ENCODE data around the gene RPS6KA5.
A peak's percentile ranks its signal among the peaks of the same experiment; 100 is the strongest.

RPS6KA5 gene

GRCh38 chr14:90976101-90976500, 84.3 kb downstream of the RPS6KA5 start:
- TF ChIP-seq, protein P1, sequence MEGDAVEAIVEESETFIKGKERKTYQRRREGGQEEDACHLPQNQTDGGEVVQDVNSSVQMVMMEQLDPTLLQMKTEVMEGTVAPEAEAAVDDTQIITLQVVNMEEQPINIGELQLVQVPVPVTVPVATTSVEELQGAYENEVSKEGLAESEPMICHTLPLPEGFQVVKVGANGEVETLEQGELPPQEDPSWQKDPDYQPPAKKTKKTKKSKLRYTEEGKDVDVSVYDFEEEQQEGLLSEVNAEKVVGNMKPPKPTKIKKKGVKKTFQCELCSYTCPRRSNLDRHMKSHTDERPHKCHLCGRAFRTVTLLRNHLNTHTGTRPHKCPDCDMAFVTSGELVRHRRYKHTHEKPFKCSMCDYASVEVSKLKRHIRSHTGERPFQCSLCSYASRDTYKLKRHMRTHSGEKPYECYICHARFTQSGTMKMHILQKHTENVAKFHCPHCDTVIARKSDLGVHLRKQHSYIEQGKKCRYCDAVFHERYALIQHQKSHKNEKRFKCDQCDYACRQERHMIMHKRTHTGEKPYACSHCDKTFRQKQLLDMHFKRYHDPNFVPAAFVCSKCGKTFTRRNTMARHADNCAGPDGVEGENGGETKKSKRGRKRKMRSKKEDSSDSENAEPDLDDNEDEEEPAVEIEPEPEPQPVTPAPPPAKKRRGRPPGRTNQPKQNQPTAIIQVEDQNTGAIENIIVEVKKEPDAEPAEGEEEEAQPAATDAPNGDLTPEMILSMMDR (IDR thresholded peaks at IDR 0.05): no peak
- H3K27me3 ChIP-seq: no peaks in the 10 kb centered on the region
- no peaks in the 10 kb centered on the region for H3K4me1 ChIP-seq (ENCODE audit: control insufficient read depth in 1 of 2, insufficient read depth in 1 of 2, low read depth in 1 of 2, low read length in 1 of 2)
- no peaks in the 10 kb centered on the region for H3K9me3 ChIP-seq
- peaks cover 20% of the 10 kb centered on the region for H3K36me3 ChIP-seq
- H3K4me3 ChIP-seq (ENCODE audit: low read depth in 1 of 2, low read length in 1 of 2): no peak overlapping the region
- H3K27ac ChIP-seq: no peak overlapping the region

DNA sequence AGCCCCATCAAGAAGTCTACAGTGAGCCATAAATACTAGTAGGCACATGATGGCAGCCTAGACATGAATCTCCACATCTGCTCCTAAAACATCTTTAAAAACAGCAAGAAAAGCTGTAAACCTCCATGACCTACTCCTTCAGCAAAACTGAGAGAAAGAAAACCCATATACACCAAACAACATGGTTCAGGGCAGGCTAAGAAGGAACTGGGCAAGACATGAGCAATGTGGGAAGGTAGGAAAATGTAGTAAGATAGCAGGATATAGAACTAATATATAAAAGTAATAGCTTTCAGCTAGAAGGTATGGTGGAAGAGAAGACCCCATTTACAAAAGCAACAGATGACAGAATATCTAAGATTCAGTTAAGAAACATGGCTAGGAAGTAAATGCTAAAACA, 88.8 kb downstream of the RPS6KA5 start:
- no peaks in the 10 kb centered on the region for H3K27me3 ChIP-seq
- no peaks in the 10 kb centered on the region for H3K9me3 ChIP-seq
- H3K36me3 ChIP-seq: peaks cover 5% of the 10 kb centered on the region
- H3K4me1 ChIP-seq (ENCODE audit: control insufficient read depth in 1 of 2, insufficient read depth in 1 of 2, low read depth in 1 of 2, low read length in 1 of 2): peaks cover 28 to 33% of the 10 kb centered on the region in 2 experiments
- TF ChIP-seq, protein P1 (IDR thresholded peaks at IDR 0.05): no peak
- no peak overlapping the region for H3K27ac ChIP-seq
- no peak overlapping the region for H3K4me3 ChIP-seq (ENCODE audit: low read depth in 1 of 2, low read length in 1 of 2)

DNA sequence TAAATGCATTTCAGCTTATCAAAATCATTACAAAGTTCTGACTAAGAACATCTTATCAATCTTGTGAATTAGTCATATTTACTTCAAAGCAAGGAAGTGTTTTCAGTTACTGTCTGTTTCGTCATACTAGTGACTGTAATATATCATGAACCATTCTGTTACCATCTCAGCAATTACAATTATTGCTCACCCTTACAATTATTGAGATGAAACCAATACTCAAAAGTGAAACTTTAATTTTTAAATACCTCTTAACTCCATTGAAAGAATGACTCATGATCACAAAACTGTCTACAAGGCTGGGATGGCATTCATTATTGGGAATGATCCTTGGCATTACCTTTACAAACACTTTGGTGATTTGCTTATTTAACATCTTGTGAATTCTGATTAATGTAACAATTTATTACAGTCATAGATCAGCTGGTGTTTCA, 90.3 kb downstream of the RPS6KA5 start:
- no peak overlapping the region for H3K4me3 ChIP-seq (ENCODE audit: low read depth in 1 of 2, low read length in 1 of 2)
- peaks cover 28 to 33% of the 10 kb centered on the region in 2 experiments for H3K4me1 ChIP-seq (ENCODE audit: control insufficient read depth in 1 of 2, insufficient read depth in 1 of 2, low read depth in 1 of 2, low read length in 1 of 2)
- peak overlapping the region; percentile 42 for H3K27ac ChIP-seq

DNA sequence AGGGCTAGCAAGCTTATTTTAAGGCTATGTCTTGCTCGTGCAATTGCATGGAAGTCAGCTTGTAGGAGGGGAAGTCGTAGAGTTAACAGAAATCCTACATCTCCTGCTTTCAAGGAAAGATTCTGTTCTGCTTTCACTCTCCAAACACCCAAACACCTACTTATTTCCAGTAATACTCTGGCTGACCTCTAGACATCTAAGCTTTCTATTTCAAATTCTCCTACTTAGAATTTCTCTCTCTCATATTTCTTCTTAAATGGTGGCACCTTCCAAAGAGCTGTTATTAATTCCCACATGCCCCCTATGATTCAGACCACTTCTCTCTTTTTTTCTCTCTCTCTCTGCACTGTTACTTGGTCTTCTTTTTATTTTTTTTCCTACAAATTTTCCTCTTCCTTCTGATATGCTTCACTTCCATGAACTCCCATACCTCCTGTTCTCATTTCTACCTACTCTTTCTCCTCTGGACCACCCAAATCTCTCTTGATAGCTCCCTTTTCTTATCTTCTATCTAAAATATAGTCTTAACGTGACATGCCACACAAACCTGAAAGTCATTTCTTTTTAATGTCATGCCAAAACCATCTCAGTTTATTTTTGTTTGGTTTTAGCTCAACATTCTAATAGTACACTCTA, 90.8 kb downstream of the RPS6KA5 start:
- no peaks in the 10 kb centered on the region for H3K27me3 ChIP-seq
- no peaks in the 10 kb centered on the region for H3K36me3 ChIP-seq
- no peaks in the 10 kb centered on the region for H3K9me3 ChIP-seq
- H3K4me3 ChIP-seq (ENCODE audit: low read depth in 1 of 2, low read length in 1 of 2): no peak overlapping the region
- H3K27ac ChIP-seq: peak overlapping the region; percentile 42
- peaks cover 28 to 33% of the 10 kb centered on the region in 2 experiments for H3K4me1 ChIP-seq (ENCODE audit: control insufficient read depth in 1 of 2, insufficient read depth in 1 of 2, low read depth in 1 of 2, low read length in 1 of 2)
- TF ChIP-seq, protein P1 (IDR thresholded peaks at IDR 0.05): no peak

More for the DNA sequence above, 90.3 kb downstream of the RPS6KA5 start:
- Histone ChIP-seq H3K27me3 (no peaks in the 10 kb centered on the region), H3K36me3 (no peaks in the 10 kb centered on the region), H3K9me3 (no peaks in the 10 kb centered on the region)
- TF ChIP-seq, protein P1 (IDR thresholded peaks at IDR 0.05): no peak

DNA sequence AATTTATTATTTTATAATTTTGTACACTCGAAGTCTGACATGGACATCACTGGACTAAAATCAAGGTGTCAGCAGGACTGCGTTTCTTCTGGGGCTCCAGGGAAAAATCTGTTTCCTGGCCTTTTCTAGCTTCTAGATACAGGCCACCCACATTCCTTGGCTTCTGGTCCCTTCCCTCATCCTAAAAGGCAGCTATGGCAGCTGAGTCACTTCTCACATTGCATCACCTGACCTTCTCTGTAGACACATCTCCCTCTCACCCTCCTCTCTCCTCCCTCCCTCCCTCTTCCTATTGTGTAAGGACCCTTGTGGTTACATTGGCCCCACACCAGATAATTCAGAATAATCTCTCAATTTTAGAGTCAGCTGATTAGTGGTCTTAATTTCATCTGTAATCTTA, 92.4 kb downstream of the RPS6KA5 start:
- no peaks in the 10 kb centered on the region for H3K36me3 ChIP-seq
- H3K27me3 ChIP-seq: no peaks in the 10 kb centered on the region
- H3K9me3 ChIP-seq: no peaks in the 10 kb centered on the region
- TF ChIP-seq, protein P1 (IDR thresholded peaks at IDR 0.05): no peak
- peak overlapping the region; percentile 63 for H3K27ac ChIP-seq
- peaks cover 28 to 33% of the 10 kb centered on the region in 2 experiments for H3K4me1 ChIP-seq (ENCODE audit: control insufficient read depth in 1 of 2, insufficient read depth in 1 of 2, low read depth in 1 of 2, low read length in 1 of 2)
- H3K4me3 ChIP-seq (ENCODE audit: low read depth in 1 of 2, low read length in 1 of 2): no peak overlapping the region

Data from neutrophil (primary cell).